Activated CD8-positive, alpha-beta memory T cell treated with anti-CD3 and anti-CD28 coated beads, Interleukin-2, amount 50 U/mL, for 1 hour (primary cell): ENCODE data around the gene CLBA1.
"Not testable (repeated sequence)": the region's sequence is repeated elsewhere in the genome, so short reads cannot be mapped to it uniquely, and the experiment has no call there.

Source experiments
- DNase-seq: peaks from one replicate; pipeline ENCODE4 v3.0.0-alpha.2; 2020; ENCODE audit errors: extremely low read depth

Gene CLBA1

GRCh38 chr14:104947881-104948735, 37.5 kb upstream of the CLBA1 start:
- DNase-seq: not testable (repeated sequence)

DNA sequence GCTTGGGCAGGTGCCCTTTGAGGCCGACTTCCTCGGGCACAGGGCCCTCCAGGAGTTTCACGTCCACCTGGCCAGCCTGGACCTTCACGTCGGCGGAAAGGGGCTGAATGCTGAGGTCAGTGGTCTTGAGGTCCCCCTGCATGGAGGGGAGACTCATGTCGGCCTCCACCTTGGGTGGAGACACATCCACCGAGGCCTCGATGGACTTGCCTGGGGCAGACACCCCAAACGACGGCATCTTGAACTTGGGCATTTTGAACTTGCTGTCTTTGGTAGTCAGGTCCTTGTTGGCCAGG, 36.9 kb upstream of the CLBA1 start:
- no peak for DNase-seq

- not testable (repeated sequence) for DNase-seq
Observed at GRCh38 chr14:104949406-104949955, 36.1 kb upstream of the CLBA1 start.

GRCh38 chr14:104950021-104950420, 35.6 kb upstream of the CLBA1 start:
- DNase-seq: no peak

GRCh38 chr14:104950701-104951100, 34.9 kb upstream of the CLBA1 start:
- not testable (repeated sequence) for DNase-seq

DNA sequence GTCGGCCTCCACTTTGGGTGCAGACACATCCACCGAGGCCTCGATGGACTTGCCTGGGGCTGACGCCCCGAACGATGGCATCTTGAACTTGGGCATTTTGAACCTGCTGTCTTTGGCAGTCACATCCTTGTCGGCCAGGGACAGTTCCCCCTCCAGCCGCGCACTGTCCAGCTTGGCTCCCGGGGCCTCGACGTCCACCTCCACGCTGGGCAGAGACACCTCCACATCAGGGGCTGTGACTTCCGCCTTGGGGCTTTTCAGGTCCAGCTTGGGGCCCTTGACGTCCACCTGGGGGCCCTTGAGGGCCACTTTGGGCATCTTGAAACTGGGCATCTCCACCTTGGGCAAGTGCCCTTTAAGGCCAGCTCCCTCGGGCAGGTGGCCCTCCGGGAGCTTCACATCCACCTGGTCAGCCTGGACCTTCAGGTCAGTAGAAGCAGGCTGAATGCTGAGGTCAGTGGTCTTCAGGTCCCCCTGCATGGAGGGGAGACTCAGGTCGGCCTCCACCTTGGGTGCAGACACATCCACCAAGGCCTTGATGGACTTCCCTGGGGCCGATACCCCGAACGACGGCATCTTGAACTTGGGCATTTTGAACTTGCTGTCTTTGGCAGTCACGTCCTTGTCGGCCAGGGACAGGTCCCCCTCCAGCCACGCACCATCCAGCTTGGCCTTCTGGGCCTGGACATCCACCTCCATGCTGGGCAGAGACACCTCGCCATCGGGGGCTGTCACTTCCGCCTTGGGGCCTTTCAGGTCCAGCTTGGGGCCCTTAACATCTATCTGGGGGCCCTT, 33.5 kb upstream of the CLBA1 start:
- DNase-seq: not testable (repeated sequence)

GRCh38 chr14:104953097-104953496, 32.5 kb upstream of the CLBA1 start:
- DNase-seq: no peak

- no peak for DNase-seq
Observed at GRCh38 chr14:104953896-104954656, 31.5 kb upstream of the CLBA1 start.

DNA sequence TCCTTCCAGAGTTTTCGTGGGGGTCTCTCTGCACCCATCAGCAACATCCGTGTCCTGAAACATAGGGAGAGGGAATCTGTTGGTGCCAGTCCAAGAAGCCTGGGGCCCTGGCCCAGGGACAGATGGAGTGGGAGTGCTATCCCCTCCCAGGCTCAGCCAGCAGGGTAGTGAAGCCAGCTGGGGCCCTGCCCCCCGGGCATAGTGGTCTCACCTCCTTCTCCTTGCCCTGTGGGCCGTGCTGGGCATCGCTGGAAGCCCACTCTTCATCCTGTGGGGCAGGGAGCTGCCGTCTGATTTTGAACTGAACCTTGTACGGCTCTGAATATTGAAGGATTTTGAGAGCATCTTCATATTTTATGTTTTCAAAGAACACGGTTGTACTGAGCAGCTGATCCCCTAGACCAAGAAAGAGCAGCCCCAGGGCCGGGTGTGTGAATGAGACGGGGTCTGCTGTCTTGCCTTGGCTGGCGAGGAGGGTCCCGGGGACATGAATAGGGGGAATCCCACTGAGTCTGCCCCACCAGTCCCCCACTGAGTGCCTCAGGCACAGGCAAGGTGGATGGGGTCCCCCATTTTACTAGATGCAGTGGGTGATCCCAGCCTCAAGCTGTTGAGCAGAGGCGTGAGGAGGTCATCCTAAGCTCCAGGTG, 30.7 kb upstream of the CLBA1 start:
- DNase-seq: no peak

- DNase-seq: no peak
Observed at GRCh38 chr14:104955396-104955770, 30.2 kb upstream of the CLBA1 start.

DNA sequence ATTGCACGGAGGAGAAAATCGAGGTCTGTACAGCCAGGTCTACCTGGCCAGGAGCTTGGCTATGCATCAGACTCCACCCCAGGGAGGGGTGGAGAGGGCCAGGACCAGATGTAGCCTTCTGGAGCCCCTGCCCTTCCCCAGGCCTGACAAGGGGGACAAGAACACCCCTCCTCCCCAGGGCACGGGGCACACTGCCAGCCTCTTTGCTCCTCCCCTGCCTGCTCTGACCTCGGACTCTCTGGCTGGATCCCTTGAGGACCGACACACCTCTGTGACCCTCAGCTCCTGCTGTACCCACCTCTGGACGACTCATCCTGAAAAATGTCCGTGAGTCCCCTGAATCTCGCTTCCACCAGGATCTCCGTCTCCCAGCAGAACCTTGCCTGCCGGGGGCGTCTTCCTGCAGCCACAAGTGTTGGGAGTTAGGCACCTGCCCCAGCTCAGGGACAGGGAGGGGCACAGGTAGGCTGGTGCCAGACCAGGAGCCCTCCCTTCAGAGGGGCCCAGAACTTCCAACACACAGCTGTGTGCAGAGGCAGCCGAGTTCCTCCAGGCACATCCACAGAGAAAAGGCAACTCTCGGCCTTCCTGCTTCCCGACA, 29.2 kb upstream of the CLBA1 start:
- DNase-seq: no peak

- DNase-seq: no peak
Observed at GRCh38 chr14:104957146-104958113, 28.2 kb upstream of the CLBA1 start.

GRCh38 chr14:104964546-104964945, 21.0 kb upstream of the CLBA1 start:
- no peak for DNase-seq

DNA sequence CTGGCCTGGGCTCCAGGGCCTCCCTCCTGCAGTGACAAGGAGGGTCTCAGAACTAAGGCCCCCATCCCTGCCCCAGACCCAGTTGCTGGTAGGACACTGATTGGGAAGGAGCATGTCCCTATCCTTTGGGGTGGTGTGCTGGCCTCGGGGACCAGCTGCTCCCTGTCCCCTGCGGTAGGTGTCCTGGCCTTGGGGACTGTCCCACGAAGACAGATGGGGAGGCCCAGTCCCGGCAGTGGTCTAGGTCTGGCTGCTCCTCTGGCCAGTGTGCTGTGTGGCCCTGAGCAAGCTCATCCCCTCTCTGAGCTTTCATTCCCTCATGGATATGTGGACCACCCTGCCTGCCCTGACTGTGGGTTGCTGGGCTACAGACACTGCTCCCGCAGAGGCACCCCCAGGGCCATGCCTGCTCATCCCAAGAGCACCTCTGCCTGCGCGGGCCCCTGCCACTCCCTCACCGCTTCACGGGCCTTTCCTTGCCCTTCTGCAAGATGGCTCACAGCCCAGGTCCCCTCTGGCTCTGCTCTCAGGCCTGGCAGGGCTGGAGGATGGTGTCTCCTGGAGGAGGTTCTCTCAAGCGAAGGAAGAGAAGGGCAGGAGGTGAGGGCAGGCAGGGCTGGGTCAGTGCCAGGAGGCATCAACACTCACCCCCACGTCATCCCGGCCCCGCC, 19.9 kb upstream of the CLBA1 start:
- no peak for DNase-seq

- no peak for DNase-seq
Observed at GRCh38 chr14:104966261-104966865, 19.2 kb upstream of the CLBA1 start.

- no peak for DNase-seq
Observed at GRCh38 chr14:104966981-104967385, 18.6 kb upstream of the CLBA1 start.

DNA sequence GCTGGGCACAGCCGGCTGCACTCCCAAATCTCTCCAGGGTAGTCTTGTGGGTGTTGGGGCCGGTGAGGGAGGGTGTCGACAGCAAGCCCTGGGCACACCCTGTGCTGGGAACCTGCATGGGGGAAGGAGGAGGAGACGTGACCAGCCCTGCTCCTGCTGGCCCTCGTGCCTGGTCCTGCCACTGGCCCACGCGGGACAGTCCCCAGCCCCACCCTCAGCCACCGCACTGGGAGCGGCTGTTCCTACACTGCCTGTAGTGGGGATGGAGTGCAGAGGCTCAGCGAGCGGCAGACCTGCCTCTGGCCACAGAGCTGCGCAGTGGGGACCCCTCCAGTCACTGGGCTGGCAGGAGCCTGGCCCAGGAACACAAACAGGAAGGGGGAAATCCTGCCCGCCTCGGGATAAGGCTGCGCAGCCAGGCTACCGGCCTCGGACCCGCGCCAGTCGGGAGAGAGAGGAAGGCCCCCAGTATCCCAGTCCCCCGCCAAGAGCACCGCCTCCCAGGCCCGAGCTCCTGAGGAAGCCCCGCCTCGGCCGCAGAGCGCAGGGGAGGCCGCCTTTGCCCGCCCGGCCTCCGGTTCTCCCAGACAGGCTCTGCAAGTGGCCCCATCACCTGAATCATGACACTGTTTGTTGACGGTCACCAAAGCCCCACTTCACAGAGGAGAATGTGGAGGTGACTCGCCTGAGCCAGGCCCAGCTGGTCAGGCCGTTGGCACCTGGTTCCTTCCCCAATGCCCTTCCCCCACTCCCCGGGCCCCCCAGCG, 18.0 kb upstream of the CLBA1 start:
- DNase-seq: no peak

- DNase-seq: no peak
Observed at GRCh38 chr14:104968153-104968527, 17.4 kb upstream of the CLBA1 start.
